ENCODE data around the gene ZNF217.

ZNF217 gene

DNA sequence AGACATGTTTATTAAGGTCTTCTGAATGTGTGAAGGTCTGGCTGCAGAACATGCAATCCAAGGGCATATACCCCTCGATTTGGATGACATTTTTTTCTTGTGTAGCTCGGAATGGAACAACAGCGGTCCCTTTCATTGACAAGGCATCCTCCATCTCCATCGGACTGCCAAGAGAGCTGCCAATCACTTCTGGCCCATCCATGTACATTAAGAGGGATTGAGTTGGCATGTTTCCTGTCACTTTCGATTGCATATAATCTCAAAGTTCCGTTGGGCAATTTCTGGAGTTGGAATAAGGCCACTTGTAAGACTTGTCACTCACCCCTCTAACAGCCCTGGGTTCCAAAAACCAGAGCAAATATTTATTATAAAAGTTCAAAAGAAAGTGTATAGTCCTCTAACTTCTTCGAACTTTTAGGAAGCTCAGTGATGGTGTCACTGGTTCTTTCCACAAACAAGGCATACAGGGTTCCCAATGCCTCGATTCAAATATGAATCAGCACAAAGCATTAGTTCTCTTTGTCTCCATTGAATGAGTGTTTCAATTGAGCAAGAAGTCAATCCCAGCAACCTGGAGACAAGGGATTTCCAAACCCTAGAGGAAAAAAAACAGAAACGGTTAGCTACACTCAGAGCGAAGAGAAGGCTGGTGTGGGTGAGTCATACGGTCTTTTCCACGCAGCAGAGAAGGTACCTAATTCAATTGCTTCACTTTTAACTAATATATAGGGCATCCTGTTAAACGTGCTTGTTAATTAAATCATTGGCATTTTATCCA is 10.9 kb downstream of the ZNF217 start:
- DNase-seq (ENCODE audit: low spot score): peak; percentile 62

GRCh38 chr20:53582251-53582570 is 11.4 kb downstream of the ZNF217 start:
- DNase-seq (ENCODE audit: low spot score): no peak

GRCh38 chr20:53581444-53582250 is 12.0 kb downstream of the ZNF217 start:
- DNase-seq (ENCODE audit: low spot score): no peak

DNA sequence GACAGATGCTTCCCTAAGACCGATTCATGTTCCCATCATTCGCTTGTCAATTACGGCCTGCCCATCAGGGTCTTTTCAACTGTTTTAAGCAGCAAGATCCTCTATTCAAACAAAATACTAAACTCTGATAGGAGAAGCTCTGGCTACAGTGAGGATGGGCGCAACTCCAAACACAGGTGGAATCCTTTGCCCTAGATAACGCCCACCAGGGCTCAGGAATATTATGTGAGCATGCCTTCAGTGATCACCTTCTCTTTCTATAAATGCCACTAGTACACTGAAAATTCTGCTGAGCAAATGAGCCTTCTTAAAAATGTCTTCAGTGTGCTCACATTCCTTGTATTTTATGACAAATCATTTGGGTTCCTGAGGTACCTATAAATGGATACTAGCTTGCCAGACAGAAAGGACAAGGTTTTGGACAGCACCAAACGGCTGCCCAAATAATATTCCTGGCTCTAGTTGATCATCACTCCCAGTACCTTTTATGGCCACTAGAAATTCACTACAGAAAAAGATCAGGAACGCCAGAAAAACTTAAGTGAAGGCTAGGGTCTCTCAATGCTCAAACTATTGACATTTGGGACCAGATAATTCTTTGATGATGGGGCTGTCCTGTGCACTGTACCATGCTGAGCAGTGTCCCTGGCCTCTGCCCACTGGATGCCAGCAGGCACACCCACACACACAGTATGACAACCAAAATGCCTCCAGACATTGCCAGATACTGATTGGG is 13.1 kb downstream of the ZNF217 start:
- DNase-seq (ENCODE audit: low spot score): no peak

DNA sequence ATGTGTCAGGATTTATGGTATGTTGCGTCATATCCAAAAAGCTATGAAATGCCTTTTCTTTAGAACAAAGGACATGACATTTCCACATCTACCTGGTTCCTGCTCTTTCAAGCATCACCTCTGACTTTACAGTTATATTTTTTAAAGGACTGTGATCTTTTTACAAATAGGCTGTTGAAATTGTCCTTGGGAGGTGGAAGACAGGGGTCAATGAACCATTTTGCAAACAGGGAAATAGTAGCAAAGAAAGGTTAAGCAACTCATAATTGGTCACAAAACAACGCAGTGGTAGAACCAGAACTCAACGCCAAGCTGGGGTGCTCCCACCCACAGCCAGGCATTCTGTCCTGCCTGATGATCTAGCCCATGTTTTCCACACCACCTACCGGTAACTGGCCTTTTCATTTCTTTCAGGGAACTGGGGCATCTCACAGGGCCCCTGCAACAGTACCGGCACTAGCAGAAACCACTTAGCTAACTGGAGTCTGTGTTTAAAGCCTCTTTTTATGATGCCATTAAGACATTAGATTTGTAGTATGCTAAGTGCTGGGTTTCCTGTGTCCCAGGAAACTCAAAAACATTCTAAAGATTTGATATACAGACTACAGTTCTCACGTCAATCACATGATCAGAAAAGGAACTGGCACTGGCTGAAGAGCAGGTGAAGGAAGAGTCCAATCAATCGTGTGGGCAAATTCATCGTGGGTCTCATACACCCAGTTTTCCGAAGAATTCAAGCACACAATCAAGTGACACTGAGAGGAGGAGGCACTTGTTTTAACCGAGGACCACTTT is 13.9 kb downstream of the ZNF217 start:
- peak; percentile 61 for DNase-seq (ENCODE audit: low spot score)

GRCh38 chr20:53579266-53579580 is 14.4 kb downstream of the ZNF217 start:
- no peak for DNase-seq (ENCODE audit: low spot score)

DNA sequence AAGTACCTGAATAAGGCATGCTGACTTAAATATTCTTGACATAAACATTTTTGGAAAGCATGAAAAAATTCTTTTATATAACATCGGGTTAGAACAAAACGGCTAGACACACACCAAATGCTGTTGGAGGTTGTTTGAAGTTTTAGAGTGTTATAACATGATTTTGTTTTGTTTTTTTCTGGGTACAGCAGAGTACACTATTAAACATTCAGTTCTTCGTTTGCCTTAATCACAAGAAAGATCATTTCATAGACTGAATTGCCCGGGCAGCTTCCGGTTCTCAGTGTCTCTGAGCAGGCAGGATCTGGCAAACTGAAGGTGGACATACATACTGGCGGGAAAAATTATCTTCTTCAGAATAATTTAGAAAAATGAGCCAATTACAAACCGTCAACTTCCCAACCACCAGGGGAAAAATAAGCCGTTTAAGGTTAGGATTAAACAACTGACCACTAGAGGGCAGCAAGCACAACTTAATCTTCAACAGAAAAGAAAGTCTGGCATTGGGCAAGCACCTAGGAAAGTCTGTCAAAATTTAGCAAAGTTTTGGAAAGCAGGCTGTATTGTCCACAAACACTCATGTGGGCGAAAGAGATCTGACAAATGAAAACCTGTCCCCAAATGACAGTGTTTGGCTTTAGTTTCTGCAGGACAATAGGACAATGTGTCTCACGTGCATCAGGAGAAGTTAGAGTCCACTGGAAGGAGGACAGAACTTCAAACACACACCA is 15.0 kb downstream of the ZNF217 start:
- peak; percentile 85 for DNase-seq (ENCODE audit: low spot score)

- no peak for DNase-seq (ENCODE audit: low spot score)
Measured at GRCh38 chr20:53576586-53577318, 16.9 kb downstream of the ZNF217 start.

DNA sequence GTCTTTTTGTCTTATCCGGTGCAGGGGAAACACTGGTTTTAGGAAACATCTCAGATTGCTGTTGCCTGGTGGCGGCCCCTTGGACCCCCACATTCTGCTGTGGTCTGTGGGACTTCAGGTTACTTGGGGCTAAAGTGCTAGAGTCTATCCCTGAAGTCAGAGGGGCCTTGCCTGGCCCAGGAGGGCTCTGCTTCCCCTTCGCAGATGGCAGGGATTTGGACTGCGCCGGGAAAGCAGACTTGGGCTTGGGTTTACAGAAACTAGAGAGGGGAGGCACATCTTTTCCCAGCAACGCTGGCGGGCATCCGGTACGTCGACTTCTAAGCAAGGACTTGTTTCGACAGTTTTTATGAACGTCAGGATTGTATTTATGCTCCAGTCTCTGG is 17.5 kb downstream of the ZNF217 start:
- no peak for DNase-seq (ENCODE audit: low spot score)

- DNase-seq (ENCODE audit: low spot score): no peak
Measured at GRCh38 chr20:53575481-53576194, 18.0 kb downstream of the ZNF217 start.

DNA sequence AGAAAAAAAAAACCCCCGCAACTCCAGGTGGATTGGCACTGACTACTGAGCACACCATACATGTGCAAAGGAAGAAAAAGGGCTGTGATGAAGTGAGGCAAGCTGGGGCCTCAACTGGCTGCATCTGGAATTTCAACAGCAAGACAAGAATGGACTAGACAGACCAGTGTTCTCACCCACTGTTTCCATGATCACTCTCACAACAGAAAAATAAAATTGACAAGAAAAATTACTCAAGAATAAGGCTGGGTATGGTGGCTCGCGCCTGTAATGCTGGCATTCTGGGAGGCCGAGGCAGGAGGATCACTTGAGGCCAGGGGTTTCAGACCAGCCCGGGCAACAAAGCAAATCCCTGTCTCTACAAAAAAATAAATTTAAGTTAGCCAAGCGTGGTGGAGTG is 18.8 kb downstream of the ZNF217 start:
- no peak for DNase-seq (ENCODE audit: low spot score)

DNA sequence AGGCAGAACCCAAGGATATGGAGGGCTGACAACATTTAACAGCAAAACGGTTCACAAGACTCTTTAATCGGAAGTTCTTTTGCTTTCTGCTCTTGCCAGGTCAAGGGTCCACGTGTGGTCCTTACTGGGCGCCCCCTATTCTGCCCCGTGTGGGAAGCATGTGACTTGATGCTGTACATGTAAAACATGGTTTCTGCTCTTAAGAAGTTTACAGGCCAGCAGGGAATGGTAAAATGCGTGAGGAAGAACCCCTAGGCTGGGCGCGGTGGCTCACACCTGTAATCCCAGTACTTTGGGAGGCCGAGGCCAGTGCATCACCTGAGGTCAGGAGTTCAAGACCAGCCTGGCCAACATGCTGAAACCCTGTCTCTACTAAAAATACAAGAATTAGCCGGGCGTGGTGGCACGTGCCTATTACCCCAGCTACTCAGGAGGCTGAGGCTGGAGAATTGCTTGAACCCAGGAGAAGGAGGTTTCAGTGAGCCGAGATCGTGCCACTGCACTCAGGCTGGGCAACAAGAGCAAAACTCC is 19.3 kb downstream of the ZNF217 start:
- no peak for DNase-seq (ENCODE audit: low spot score)

DNA sequence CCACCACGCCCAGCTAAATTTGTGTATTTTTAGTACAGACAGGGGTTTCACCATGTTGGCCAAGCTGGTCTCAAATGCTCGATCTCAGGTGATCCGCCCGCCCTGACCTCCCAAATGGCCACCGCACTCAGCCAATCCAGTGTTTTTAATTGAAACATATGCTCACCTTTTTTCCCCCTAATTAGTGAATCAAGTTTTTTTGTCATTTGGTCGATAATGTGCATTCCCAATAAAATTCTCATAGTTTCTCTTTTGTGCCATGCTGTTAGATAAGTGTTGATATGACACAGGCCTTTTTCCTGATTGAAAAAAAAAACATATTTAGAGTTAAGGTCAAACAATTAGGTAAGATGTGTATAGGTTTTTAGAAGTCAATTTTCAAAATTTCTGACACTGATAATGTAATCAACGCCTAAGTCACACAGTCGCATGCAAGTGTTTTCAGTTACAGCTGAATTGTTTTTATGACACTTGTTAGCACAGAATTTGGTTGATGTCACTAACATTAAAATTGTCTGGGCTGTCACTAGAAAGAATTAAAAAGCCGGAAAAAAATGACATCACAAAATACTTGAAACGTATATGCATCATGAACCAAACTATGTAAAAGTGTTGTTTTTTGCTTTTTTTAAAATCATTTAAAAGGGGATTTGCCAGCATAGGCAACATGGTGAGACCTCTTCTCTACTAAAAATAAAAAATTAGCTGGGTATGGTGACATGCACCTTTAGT is 21.9 kb downstream of the ZNF217 start:
- DNase-seq (ENCODE audit: low spot score): no peak

DNA sequence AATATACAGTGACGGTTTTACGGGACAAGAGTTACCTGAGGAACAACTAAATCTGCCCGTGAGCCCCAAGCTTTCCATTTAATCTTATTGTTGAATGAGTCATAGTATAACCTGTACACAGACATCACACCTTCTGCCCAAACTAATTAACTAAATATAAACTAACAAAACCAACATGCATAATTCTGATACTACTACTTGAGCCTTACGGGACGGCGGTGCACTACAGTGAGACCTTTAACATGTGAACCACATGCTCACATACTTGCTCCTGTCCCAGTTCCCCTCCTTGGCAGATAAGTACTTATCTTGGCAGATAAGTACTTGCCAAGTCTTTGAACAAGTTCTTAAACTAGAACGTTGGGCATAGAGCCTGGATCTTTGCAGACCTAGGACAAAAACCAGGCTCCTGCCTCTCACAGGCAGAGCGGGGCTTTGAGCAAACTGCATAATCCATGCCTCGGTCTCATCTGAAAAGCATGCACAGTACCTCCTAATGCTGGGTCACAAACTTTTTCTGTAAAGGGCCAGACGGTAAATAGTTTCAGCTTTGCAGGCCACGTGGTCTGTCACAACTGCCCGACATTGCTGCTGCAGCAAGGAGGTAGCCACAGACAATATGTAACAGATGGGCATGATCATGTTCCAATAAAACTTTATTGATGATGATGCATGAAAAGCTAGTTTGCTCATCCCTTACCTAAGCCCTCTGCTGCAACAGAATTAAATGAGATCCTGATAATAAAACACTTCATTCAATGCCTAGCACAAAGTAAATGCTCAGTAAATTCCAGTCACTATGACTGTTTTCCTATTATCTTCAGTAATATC is 23.0 kb downstream of the ZNF217 start:
- DNase-seq (ENCODE audit: low spot score): no peak

GRCh38 chr20:53569606-53570307 is 23.9 kb downstream of the ZNF217 start:
- DNase-seq (ENCODE audit: low spot score): no peak

DNA sequence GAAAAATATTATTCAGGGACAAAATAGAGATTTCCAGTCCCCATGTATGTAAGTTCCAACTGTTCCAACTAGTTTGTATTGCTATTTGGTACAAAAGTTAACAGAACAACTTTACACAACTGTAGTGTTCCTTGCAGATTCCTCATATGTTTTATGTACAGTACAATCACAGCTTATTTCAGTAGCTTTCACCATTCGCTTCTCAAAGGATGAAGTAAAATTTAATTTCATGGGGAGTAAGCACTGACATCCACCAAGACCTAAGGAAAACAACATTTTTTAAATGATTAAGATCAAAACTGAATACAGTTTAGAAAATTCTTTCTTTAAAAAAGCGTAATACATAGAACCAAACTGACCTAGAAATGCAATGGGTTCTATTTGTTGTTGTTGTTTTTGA is 24.6 kb downstream of the ZNF217 start:
- no peak for DNase-seq (ENCODE audit: low spot score)

GRCh38 chr20:53568351-53568750 is 25.3 kb downstream of the ZNF217 start:
- DNase-seq (ENCODE audit: low spot score): no peak

All from CD4-positive, alpha-beta T cell treated with Interleukin-15 for 4 hours (primary cell).